ENCODE results near the gene WAC.

WAC gene

DNA sequence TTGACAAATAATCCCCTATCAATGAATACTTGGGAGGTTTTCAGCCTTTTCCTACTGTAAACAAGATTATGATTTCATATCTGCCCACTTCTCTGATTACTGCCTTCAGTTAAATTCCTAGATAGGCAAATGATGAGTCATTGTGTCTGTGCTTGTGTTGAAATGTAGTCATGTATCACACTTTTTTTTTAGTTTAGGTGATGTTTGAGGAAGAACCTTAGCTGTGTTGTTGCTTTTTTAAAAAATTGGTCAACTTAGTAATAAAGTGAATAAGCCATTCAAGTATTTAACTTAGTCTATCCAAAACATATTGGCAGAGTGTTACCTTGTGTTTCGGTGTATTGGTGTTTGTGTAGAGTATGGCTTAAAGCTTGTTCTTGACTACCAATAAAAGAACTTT lies 60.0 kb downstream of the WAC start:
- H3K4me3 ChIP-seq (ENCODE audit: low read depth, low read length), result no peak overlapping the region
- TF ChIP-seq, protein P1, sequence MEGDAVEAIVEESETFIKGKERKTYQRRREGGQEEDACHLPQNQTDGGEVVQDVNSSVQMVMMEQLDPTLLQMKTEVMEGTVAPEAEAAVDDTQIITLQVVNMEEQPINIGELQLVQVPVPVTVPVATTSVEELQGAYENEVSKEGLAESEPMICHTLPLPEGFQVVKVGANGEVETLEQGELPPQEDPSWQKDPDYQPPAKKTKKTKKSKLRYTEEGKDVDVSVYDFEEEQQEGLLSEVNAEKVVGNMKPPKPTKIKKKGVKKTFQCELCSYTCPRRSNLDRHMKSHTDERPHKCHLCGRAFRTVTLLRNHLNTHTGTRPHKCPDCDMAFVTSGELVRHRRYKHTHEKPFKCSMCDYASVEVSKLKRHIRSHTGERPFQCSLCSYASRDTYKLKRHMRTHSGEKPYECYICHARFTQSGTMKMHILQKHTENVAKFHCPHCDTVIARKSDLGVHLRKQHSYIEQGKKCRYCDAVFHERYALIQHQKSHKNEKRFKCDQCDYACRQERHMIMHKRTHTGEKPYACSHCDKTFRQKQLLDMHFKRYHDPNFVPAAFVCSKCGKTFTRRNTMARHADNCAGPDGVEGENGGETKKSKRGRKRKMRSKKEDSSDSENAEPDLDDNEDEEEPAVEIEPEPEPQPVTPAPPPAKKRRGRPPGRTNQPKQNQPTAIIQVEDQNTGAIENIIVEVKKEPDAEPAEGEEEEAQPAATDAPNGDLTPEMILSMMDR (IDR thresholded peaks at IDR 0.05; ENCODE audit: borderline replicate concordance, insufficient read depth, low read depth, low read length), result no peak

DNA sequence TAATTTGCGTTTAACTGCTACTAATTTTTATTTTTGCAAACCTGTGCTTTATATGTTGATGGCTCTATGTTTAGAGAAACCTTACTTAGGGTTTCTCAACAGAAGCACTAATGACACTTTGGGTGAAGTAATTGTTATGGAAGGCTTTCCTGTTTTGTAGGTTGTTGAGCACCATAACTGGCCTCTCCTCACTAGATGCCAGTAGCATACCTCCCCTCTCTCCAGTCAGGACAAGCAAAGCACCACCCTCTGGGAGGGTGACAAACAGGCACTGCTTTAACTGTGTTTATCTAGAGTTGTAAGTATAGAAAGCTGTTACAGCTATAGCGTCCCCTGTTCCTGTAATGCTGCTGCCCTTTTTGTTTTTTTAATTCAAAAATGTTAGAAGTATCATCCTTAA lies 60.9 kb downstream of the WAC start:
- TF ChIP-seq, protein P1 (IDR thresholded peaks at IDR 0.05; ENCODE audit: borderline replicate concordance, insufficient read depth, low read depth, low read length), result no peak
- H3K4me3 ChIP-seq (ENCODE audit: low read depth, low read length), result no peak overlapping the region

DNA sequence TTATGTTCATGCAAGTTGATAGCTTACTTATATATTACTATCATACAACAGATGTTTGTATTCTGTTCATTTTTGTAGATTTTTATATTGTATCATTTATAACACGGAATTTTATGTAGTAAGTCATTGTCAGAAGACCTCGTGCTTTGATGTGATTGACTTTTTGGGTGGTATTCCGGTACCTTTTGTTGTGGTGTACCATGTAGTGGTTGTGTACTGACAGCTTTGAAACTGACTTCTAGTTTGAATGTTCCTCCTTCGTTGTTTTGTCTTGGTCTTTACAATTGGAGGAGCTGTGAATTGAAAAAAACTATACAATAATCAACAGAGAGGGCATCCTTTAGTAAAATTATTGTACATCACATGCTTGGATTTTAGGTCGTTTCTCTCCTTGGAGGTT lies 61.5 kb downstream of the WAC start:
- no peak overlapping the region for H3K4me3 ChIP-seq (ENCODE audit: low read depth, low read length)
- TF ChIP-seq, protein P1 (IDR thresholded peaks at IDR 0.05; ENCODE audit: borderline replicate concordance, insufficient read depth, low read depth, low read length), result no peak

DNA sequence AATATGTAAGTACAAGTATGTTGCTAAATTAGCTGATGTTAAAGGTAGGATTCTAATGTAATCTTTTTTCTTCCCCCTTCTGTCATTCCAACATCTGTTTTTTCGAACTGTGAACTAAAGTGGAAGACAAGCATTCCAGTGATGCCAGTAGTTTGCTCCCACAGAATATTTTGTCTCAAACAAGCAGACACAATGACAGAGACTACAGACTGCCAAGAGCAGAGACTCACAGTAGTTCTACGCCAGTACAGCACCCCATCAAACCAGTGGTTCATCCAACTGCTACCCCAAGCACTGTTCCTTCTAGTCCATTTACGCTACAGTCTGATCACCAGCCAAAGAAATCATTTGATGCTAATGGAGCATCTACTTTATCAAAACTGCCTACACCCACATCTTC lies 62.7 kb downstream of the WAC start:
- no peak overlapping the region for H3K4me3 ChIP-seq (ENCODE audit: low read depth, low read length)
- TF ChIP-seq, protein P1 (IDR thresholded peaks at IDR 0.05; ENCODE audit: borderline replicate concordance, insufficient read depth, low read depth, low read length), result no peak

DNA sequence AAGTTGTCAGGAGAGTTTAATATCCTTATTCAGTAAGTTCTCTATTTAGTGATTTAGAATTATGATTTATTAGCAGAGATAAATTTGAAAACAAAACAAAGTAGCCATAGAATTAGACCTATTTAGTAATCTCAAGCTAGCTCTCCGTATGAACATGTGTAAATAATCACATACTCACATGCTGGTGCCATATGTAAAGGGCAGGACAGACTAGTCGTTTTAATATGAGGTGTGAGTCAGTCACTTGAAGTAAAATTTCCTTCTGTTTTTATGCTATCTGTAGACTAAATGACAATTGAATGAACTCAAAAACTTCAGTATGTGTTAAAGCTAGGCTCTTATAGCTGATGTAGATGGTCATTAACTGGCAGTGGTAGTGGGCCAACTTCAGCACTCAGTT lies 67.1 kb downstream of the WAC start:
- H3K4me3 ChIP-seq (ENCODE audit: low read depth, low read length), result no peak overlapping the region
- TF ChIP-seq, protein P1 (IDR thresholded peaks at IDR 0.05; ENCODE audit: borderline replicate concordance, insufficient read depth, low read depth, low read length), result no peak

DNA sequence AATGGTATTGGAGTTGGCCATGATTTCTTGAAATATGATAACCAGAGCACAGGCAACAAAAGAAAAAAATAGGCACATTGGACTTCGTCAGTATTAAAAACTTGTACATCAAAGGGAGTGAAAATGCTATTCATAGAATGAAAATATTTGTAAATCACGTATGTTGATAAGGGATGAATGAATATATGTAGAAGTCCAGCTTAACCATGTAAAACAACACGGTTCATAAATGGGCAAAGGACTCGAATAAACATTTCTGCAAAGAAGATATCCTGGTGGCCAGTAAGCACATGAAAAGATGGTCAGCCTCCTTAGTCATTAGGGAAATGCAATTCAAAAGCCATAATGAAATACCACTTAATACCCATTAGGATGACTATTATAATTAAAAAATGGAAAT lies 68.1 kb downstream of the WAC start:
- TF ChIP-seq, protein P1 (IDR thresholded peaks at IDR 0.05; ENCODE audit: borderline replicate concordance, insufficient read depth, low read depth, low read length), result no peak
- H3K4me3 ChIP-seq (ENCODE audit: low read depth, low read length), result no peak overlapping the region

DNA sequence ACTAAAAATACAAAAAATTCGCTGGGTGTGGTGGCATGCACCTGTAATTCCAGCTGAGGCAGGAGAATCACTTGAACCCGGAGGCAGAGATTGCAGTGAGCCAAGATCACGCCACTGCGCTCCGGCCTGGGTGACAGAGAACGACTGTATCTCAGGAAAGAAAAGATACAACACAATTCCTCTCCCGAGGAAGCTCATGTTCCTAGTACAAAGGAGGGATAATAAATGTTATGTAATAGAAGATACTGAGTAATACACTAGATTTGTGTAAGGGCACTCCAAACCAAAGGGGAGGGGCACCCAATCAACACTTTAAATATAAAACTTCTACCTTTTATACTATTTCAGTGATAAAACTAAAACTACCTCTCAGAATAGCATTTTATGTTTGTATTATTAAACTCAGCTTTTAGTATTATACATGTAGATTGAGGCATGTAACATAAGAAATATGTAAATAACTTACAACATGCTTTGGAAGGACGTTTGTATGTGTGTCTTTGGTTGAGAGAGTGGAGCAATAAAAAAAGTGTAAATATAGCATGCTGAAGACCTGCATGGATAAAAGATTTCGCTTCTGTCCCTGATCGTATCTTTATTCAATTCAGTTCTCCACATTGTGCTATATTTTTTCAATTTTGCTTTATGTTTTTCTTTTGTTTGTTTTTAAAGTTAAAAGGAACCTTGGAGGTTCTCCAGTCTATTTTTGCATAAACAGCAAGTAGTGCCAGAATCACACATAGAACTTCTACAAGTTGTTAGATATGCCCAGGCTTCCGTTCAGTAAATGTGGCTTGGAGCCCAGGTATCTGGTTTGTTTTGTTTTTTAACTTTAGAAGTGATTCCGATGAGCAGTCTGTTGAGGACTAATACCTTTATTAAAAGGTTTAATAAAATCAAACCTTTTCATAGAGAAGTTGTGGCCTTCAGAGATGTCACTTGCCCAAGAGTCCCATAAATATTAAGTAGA lies 71.9 kb downstream of the WAC start:
- TF ChIP-seq, protein P1 (IDR thresholded peaks at IDR 0.05; ENCODE audit: borderline replicate concordance, insufficient read depth, low read depth, low read length), result no peak
- no peak overlapping the region for H3K4me3 ChIP-seq (ENCODE audit: low read depth, low read length)
